ENCODE data around the gene NT5C2.

NT5C2 gene

GRCh38 chr10:103062854-103063590 is 130.1 kb downstream of the NT5C2 start:
- no peak for DNase-seq (ENCODE audit: low read depth in 2 of 2)

GRCh38 chr10:103060575-103060974 is 132.5 kb downstream of the NT5C2 start:
- no peak for DNase-seq (ENCODE audit: low read depth in 2 of 2)

- DNase-seq (ENCODE audit: low read depth in 2 of 2) = no peak
These were observed 135.0 kb downstream of the NT5C2 start for GRCh38 chr10:103058034-103058433.

DNA sequence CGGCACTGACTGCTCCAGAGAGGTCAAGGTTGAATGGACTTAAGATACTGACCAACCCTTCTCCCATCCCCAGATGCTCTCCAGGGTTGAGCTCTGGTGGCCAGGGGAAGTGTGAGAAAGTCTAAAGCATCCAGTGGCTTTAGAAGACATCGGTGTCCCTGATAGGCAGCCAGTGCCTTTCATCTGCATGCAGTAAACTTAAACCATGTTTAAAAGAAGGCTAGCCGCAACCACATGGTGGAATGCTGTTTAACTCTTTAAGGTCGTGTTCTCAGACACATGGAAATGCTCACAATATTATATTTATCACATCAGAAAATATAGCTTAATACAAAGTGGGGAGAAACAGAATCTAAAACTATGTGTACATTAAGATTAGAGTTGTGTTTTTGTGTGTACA is 138.0 kb downstream of the NT5C2 start:
- no peak for DNase-seq (ENCODE audit: low read depth in 2 of 2)

DNA sequence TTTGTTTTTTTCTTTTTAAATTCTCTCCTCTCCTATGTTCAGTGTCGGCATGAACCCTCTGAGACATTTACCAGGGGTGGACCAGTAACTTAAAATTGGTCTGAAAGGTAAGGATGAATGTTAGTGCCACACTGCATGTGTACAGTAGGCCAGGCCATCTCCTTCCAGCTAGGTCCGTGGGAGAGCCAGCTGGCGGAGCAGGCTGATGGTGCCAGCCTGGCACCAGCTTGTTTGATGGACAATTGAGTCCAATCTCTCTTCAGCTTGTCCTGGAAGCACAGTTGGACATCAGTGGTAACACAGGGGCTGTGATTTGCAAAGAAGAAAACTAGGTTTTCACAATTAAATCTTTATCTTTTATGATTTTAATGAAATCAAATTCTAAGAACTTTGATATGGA is 138.5 kb downstream of the NT5C2 start:
- no peak for DNase-seq (ENCODE audit: low read depth in 2 of 2)

GRCh38 chr10:103053659-103054581 is 139.2 kb downstream of the NT5C2 start:
- DNase-seq (ENCODE audit: low read depth in 2 of 2) = peak; percentile 30 to 35

DNA sequence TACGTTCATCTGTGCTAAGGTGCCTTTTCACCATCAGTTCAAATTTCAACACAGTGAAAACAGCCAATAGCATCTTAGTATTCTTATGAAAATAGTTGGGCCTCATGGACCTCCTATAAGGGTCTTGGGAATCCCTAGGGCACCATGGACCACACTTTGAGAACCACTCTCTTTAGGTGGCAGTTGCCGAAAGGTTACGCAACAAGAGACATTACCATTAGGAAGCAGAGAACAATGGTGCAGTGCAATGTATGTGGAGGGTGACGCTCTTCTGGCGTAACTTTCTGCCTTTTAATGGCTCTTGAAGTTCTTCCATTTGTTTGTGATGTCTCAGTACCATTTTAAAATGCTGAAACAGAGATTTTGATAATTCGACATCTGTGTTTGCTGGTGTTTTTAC is 143.8 kb downstream of the NT5C2 start:
- DNase-seq (ENCODE audit: low read depth in 2 of 2) = no peak

GRCh38 chr10:103047381-103047780 is 145.7 kb downstream of the NT5C2 start:
- DNase-seq (ENCODE audit: low read depth in 2 of 2) = no peak

- no peak for DNase-seq (ENCODE audit: low read depth in 2 of 2)
These were observed 147.1 kb downstream of the NT5C2 start for GRCh38 chr10:103045961-103046360.

DNA sequence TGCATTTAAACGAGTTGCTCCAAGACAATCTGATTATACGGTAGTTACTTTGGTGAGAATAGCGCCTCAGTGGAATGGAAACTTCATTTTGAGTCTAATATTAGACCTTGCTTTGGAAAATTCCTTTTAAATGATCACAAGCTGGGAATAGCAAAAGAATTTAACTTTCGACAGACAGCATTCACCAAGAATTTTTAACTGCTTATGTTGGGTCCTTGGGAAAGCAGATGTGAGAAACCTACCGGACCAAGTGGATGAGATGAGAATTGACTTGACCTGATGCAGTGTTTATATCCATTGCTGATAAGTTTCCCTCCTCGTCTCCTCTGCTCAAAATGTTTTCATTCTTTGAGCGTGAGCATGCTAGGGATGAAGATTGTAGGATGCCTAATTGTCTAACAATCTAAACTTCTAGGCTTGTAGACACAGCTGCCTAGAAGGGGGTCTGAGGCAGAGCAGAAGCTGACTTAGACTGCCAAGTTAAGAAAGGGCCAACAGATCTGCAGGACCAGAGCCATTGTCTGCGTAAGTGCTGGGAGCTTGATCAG is 148.1 kb downstream of the NT5C2 start:
- DNase-seq (ENCODE audit: low read depth in 2 of 2) = no peak

DNA sequence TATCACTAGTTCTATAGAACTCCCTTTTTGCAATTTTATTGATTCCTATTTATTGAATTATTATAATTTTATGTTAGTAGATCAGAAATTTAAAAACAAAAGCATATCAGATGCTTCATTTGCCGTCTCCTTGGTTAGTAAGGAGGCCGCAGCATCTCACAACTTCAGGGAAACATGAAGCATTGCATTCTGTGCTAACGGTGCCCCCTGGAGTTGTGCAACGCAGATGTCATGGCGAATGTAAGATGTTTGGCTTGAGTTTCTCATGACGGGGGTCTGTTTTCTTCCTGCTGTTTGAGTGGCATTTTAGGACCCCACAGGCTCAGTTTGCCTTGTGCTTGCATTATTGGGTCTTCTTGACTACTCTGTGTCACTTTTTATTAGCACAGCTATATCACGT is 150.2 kb downstream of the NT5C2 start:
- DNase-seq (ENCODE audit: low read depth in 2 of 2) = no peak

DNA sequence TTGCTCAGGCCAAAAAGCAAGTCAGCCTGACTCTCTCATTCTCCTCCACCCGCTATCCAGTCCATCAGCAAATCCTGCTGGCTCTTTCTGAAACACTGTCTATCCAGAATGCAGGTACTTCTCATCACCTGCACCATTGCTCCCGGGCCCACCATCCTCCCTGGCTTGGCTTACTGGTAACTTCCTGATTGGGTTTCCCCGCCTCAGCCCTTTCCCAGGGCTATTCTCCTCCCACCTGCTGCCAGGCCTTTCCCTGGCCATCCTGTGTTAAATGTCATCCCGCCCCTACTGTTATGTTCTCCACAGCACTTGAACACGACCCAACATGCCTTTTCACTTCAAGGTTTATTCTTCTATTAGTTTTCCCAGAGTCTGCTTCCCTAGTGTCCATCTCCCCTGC is 150.9 kb downstream of the NT5C2 start:
- no peak for DNase-seq (ENCODE audit: low read depth in 2 of 2)

GRCh38 chr10:103041391-103041790 is 151.7 kb downstream of the NT5C2 start:
- DNase-seq (ENCODE audit: low read depth in 2 of 2) = no peak

- DNase-seq (ENCODE audit: low read depth in 2 of 2) = no peak
These were observed 152.7 kb downstream of the NT5C2 start for GRCh38 chr10:103040418-103040817.

- no peak for DNase-seq (ENCODE audit: low read depth in 2 of 2)
These were observed 154.5 kb downstream of the NT5C2 start for GRCh38 chr10:103038570-103038969.
